Lung (tissue), 12 donors: ENCODE data around the gene HDLBP. TPM values are rescaled to one million over a fixed set of nuclear protein-coding genes. Genes with fewer than 3 reads are reported as not detected.

ENCODE experiments used
- ATAC-seq: fragments of 200-7000 bp; cut with Tn5 transposase; one replicate; pipeline ENCODE4 v1.9.1; 2020; ENCODE audit warnings: moderate number of reproducible peaks; ENCODE audit not compliant: insufficient read depth, low FRiP score
- DNase-seq, 3 donors: peaks; one replicate each; pipeline ENCODE4 v3.0.0-alpha.2; 2013 to 2017
- H3K27ac ChIP-seq, 2 donors: one replicate each; pipeline ENCODE4 v1.5.1; 2013; ENCODE audit warnings: mild to moderate bottlenecking in 2 of 2, moderate library complexity in 2 of 2, control low read depth in 1 of 2, inconsistent platforms in 1 of 2, low read depth in 1 of 2, low read length in 1 of 2
- H3K27me3 ChIP-seq, 3 donors: one replicate each; pipeline ENCODE4 v1.5.1; 2013; ENCODE audit warnings: low read length in 2 of 3; ENCODE audit not compliant: control insufficient read depth in 3 of 3, insufficient read depth in 3 of 3
- H3K36me3 ChIP-seq, 4 donors: one replicate each; pipeline ENCODE4 v1.5.1; 2013; ENCODE audit warnings: low read length in 4 of 4, mild to moderate bottlenecking in 1 of 4, moderate library complexity in 1 of 4; ENCODE audit not compliant: control insufficient read depth in 4 of 4, insufficient read depth in 4 of 4
- H3K4me1 ChIP-seq, 5 donors: one replicate each; pipeline ENCODE4 v1.5.1; 2013; ENCODE audit warnings: low read length in 5 of 5, mild to moderate bottlenecking in 2 of 5, moderate library complexity in 1 of 5; ENCODE audit not compliant: control insufficient read depth in 5 of 5, insufficient read depth in 5 of 5
- H3K4me3 ChIP-seq: one replicate; pipeline ENCODE4 v1.5.1; 2013; ENCODE audit warnings: mild to moderate bottlenecking, control low read depth, moderate library complexity
- H3K9ac ChIP-seq, 2 donors: one replicate each; pipeline ENCODE4 v1.5.1; 2013; ENCODE audit warnings: low read length in 2 of 2, control low read depth in 1 of 2; ENCODE audit not compliant: insufficient read depth in 1 of 2
- H3K9me3 ChIP-seq, 4 donors: one replicate each; pipeline ENCODE4 v1.5.1; 2013; ENCODE audit warnings: low read length in 3 of 4, mild to moderate bottlenecking in 1 of 4, moderate library complexity in 1 of 4; ENCODE audit not compliant: control insufficient read depth in 4 of 4, insufficient read depth in 3 of 4
- WGBS, 2 donors: extraction: QIAGEN DNeasy Blood & Tissue Kit; methylation state at CpG; one replicate each; pipeline ENCODE4 v1.1.7; 2013; 5-methylcytosine and 5-hydroxymethylcytosine counted together
- polyA plus RNA-seq, 2 donors: library from polyadenylated mRNA; stranded (reverse); fragments of 200-250 nt; gene quantifications; one replicate each; pipeline ENCODE4 v1.2.1, GENCODE V29; 2013
- total RNA-seq, 2 donors: library from RNA; depleted of rRNA in 1 of 2; stranded (reverse); fragments of >200 nt in 1 of 2; gene quantifications; one replicate each; pipeline ENCODE4 v1.2.1, GENCODE V29; 2014 to 2021
- TF ChIP-seq, protein P1 (sequence below): IDR thresholded peaks from 2 replicates; pipeline ENCODE4 v1.5.1; 2012; ENCODE audit warnings: mild to moderate bottlenecking; ENCODE audit errors: control extremely low read depth, extremely low read depth
- donor health status: control.
- donor health status: control.
- donor health status: Bipolar disorder and iron deficiency.
- donor health status: healthy.
- donor health status: DM: yes; HTN: yes; CAD: no.

The HDLBP gene
- total and polyA plus RNA-seq, 4 donors: 165 to 595 (median 316) TPM

DNA sequence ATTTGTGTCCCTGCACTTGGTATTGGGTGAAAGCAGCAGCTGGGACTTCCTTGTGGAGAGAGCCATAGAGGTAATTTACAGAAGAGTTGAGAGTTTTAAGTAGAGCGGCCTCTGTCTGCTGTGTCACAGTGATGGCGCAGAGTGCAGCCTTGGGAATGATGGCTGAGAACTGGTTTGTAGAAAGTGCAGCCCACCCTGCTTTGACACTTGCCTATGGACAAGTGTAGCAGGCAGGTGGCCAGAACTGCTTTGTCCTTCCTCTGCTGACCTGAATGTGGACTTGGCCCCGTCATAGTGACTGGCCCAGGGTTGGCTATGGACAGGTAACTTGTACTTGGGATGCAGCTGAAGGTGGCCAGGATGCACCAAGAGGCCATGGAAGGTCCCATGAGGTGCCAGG, 133.3 kb downstream of the HDLBP start:
- peaks cover 0 to 2% (median 0%) of the 10 kb centered on the region in 5 donors for H3K4me1 ChIP-seq
- H3K36me3 ChIP-seq: peaks cover 0 to 24% (median 12%) of the 10 kb centered on the region in 4 donors
- WGBS, 2 donors: 98 to 99% methylated on average over 3 of the region's 3 CpGs
- TF ChIP-seq, protein P1, sequence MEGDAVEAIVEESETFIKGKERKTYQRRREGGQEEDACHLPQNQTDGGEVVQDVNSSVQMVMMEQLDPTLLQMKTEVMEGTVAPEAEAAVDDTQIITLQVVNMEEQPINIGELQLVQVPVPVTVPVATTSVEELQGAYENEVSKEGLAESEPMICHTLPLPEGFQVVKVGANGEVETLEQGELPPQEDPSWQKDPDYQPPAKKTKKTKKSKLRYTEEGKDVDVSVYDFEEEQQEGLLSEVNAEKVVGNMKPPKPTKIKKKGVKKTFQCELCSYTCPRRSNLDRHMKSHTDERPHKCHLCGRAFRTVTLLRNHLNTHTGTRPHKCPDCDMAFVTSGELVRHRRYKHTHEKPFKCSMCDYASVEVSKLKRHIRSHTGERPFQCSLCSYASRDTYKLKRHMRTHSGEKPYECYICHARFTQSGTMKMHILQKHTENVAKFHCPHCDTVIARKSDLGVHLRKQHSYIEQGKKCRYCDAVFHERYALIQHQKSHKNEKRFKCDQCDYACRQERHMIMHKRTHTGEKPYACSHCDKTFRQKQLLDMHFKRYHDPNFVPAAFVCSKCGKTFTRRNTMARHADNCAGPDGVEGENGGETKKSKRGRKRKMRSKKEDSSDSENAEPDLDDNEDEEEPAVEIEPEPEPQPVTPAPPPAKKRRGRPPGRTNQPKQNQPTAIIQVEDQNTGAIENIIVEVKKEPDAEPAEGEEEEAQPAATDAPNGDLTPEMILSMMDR: no peak
- DNase-seq (no peak), ATAC-seq (no peak)
- H3K27me3 ChIP-seq: no peaks in the 10 kb centered on the region
- no peaks in the 10 kb centered on the region for H3K9me3 ChIP-seq
- no peak overlapping the region for H3K27ac ChIP-seq
- no peak overlapping the region for H3K9ac ChIP-seq
- no peak overlapping the region for H3K4me3 ChIP-seq

DNA sequence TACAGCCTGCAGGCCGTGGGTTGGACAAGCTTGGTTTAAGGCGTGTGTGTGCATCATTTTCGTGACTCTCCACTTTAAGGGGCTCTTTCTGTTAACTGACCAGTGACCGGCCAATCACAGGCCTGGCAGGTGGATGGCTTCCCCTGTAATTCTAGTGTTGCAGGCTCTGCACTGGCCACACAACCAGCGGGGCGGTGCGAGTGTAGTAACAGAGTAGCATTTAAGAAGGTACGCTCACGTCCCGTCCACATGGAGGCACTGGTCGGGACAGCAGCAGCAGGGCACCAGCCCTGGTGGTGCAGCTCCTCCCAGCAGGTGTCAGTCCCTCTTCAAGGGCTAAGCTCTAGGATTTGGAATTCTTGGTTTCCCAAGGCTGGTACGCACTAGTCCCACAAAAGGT, 135.0 kb downstream of the HDLBP start:
- no peaks in the 10 kb centered on the region for H3K9me3 ChIP-seq
- no peak overlapping the region for H3K27ac ChIP-seq
- 94 to 96% methylated on average over 12 of the region's 12 CpGs for WGBS, 2 donors
- H3K4me3 ChIP-seq: no peak overlapping the region
- peaks cover 0 to 2% (median 0%) of the 10 kb centered on the region in 5 donors for H3K4me1 ChIP-seq
- ATAC-seq (no peak), DNase-seq (no peak)
- peaks cover 4 to 28% (median 14%) of the 10 kb centered on the region in 4 donors for H3K36me3 ChIP-seq
- no peak overlapping the region for H3K9ac ChIP-seq
- H3K27me3 ChIP-seq: no peaks in the 10 kb centered on the region
- TF ChIP-seq, protein P1: no peak

DNA sequence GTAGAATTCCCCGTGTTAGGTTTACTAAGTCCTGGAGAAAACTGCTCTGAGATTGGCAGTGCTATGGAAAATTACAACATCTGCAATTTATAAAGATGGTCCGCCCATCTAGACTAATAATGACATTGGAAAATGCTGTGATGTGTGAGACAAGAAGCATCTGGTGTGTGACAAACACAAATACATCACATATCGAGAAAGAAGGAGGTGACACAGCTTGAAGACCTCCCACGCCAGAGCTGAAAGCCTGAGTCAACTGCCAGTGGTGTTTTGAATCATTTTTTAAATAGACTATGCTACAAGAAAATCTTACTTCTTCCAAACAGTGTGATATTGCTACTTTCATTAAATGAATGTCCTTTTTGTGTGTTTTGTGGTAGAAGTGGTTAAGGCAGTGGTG, 135.6 kb downstream of the HDLBP start:
- Histone ChIP-seq H3K9me3 (no peaks in the 10 kb centered on the region), H3K27me3 (no peaks in the 10 kb centered on the region), H3K9ac (no peak overlapping the region), H3K36me3 (peaks cover 8 to 29% (median 14%) of the 10 kb centered on the region in 4 donors), H3K27ac (no peak overlapping the region), H3K4me1 (peaks cover 0 to 2% (median 0%) of the 10 kb centered on the region in 5 donors), H3K4me3 (no peak overlapping the region)
- WGBS, 2 donors: 79 to 84% methylated on average over 4 of the region's 4 CpGs
- TF ChIP-seq, protein P1: no peak
- ATAC-seq (no peak), DNase-seq (peak in 2 of 3 donors; percentile 40 to 75)

DNA sequence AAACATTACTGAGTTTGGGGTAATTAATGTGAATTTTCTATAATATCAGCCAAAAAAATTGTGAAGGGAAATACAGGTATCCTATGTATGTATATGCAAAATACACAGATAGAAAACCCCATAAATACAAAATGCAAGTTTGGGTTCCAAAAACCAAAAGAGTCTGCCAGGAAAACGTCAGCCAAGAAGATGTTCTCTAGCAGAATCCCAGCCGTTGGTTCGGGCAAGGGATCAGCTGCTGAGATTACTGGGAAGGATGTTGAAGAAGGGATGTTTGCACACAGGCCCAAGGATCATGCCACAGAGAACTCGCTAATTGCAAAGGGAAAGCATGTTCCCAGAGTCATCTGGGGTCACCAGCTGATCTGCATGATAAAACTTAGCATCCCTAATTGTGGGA, 136.5 kb downstream of the HDLBP start:
- peak; percentile 27 to 84 (median 47) for DNase-seq

More for the DNA sequence above, 136.5 kb downstream of the HDLBP start:
- peaks cover 8 to 35% (median 14%) of the 10 kb centered on the region in 4 donors for H3K36me3 ChIP-seq
- peaks cover 0 to 2% (median 0%) of the 10 kb centered on the region in 5 donors for H3K4me1 ChIP-seq
- no peak overlapping the region for H3K4me3 ChIP-seq
- H3K9ac ChIP-seq: no peak overlapping the region
- H3K27me3 ChIP-seq: no peaks in the 10 kb centered on the region
- no peak for ATAC-seq
- WGBS, 2 donors: 69 to 84% methylated on average over 4 of the region's 4 CpGs
- H3K9me3 ChIP-seq: no peaks in the 10 kb centered on the region
- H3K27ac ChIP-seq: no peak overlapping the region
- TF ChIP-seq, protein P1: no peak
